22Rv1 (cell line): ENCODE data around the gene DAB1.

Experiments used
- ZFX ChIP-seq: fragments of 450-650 bp; IDR thresholded peaks from 2 replicates; pipeline ENCODE4 v1.6.1; 2017; ENCODE audit warnings: antibody characterized with exemption, borderline replicate concordance
- TF ChIP-seq, protein P1 (sequence below): fragments of 450-650 bp; IDR thresholded peaks from 2 replicates; pipeline ENCODE4 v1.5.1; 2017; ENCODE audit warnings: mild to moderate bottlenecking

DNA sequence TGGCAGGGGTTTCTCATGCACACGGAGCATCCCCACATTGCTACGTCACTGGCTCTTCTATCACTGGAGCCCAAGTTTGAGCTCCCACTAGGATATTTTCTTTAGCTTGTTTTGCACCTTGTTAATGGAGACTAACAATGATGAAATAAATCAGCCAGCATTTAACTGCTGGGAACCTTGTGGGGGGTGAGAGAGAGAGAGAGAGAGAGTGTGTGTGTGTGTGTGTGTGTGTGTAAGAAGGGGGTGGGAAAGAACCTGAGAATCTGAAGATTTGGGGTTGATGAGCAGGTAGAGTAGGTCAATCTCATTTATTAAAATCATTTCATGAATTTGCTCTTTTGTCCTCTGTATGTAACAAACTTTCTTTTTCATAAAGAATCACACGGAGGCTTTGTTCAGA is 458.7 kb downstream of the DAB1 start:
- TF ChIP-seq, protein P1, sequence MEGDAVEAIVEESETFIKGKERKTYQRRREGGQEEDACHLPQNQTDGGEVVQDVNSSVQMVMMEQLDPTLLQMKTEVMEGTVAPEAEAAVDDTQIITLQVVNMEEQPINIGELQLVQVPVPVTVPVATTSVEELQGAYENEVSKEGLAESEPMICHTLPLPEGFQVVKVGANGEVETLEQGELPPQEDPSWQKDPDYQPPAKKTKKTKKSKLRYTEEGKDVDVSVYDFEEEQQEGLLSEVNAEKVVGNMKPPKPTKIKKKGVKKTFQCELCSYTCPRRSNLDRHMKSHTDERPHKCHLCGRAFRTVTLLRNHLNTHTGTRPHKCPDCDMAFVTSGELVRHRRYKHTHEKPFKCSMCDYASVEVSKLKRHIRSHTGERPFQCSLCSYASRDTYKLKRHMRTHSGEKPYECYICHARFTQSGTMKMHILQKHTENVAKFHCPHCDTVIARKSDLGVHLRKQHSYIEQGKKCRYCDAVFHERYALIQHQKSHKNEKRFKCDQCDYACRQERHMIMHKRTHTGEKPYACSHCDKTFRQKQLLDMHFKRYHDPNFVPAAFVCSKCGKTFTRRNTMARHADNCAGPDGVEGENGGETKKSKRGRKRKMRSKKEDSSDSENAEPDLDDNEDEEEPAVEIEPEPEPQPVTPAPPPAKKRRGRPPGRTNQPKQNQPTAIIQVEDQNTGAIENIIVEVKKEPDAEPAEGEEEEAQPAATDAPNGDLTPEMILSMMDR: no peak
- TF ChIP-seq ZFX: no peak
